Left cardiac atrium (tissue), 4 donors: ENCODE measurements around the gene LGR4. TPM values are rescaled to one million over a fixed set of nuclear protein-coding genes. Genes with fewer than 3 reads are reported as not detected.

Source experiments
- ATAC-seq, 2 donors: fragments of 200-7000 bp; cut with Tn5 transposase; one replicate each; pipeline ENCODE4 v1.9.1; 2020; ENCODE audit warnings: mild to moderate bottlenecking in 2 of 2, moderate library complexity in 2 of 2
- DNase-seq: peaks from one replicate; pipeline ENCODE4 v3.0.0-alpha.2; 2020
- intact Hi-C, 2 donors: fragments of 100-400 bp; cut with DNase I; formaldehyde crosslinking; loops; one replicate each; pipeline versions ENCODE4 v1.14.1 to v1.15.1; 2022 to 2023
- total RNA-seq, 2 donors: library from RNA; stranded (reverse); fragmentation: NEBNext Ultra II Directional; extraction: Animal tissue kit (Norgen Biotek cat#: 25700); gene quantifications; one replicate each; pipeline ENCODE4 v1.2.1, GENCODE V29; 2021
- donor health status: DM: no; HTN: yes; CAD: no.
- donor health status: DM: no; HTN: yes; CAD: no; lungs with severe emphysema.
- donor health status: DM: yes; HTN: yes; CAD: no.
- donor health status: Dilated cardiomyopathy.

The LGR4 gene
- total RNA-seq, 2 donors from 2014 or later, result 29.0 to 33.3 TPM

DNA sequence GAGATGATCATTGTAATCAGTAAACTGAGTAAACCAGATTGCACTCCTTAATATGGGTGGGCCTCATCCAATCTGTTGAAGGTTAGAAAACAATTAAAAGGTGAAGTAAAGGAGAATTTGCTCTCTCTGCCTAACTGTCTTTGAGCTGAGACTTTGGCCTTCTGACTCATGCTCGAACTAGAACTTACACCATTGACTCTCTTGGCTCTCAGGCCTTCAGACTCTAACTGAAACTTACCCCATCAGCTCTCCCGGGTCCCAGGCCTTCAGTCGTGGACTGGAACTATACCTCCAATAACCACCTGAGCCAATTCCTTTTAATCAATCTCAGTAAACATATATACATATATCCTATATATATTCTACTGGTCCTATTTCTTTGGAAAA, 34.0 kb downstream of the LGR4 start:
- intact Hi-C loops, result no loop called here
- DNase-seq (no peak), ATAC-seq (no peak)

DNA sequence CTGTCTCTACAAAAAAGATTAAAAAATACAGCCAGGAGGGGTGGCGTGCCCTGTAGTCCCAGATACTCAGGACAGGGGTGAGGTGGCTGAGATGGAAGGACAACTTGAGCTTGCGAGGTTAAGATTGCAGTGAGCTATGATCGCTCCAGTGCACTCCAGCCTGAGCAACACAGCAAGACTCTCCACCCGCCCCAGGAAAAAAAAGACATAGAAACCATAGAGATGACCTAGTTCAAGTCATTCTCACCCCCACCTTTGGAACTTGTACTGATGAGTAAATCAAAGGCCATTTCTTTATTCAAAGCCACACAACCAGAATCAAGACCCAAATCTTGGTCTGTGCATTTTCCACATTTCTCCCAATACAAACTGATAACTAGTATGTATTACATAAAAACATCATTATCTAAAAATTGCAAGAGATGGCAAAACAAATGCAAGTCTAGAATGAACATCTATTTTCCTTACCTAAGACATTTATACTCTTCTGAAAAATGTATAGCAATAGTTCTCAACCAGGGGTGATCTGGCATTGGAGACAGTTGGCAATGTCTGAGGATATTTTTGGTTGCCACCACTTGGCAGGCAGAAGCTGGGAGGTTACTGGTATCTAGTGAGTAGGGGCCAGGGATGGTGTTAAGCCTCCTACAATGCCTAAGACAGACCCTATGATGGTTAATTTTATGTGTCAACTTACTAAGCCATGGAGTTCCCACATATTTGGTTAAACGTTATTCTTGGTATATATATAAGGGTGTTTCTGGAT, 34.6 kb downstream of the LGR4 start:
- ATAC-seq, result peak in 1 of 2 donors; percentile 46
- intact Hi-C loops, result no loop called here

DNA sequence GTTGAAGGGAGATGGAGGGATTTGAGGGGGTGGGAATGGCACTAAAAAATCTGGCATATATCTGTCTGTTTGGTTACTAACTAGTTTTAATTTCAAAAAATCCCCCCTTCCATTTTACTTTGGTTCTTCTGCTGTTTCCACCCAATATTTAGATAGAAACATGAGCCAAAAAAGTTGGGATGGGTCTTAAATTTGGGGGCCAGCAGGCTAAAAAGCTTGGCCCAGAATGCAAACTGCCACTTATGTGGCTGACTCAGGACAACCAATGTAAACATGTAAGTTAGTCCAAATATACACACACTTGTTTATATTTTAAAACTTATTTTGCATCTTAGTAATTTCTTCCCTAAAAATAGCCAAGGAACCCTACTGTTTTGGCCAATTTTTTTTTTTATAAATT, 35.7 kb downstream of the LGR4 start:
- ATAC-seq (no peak), DNase-seq (no peak)
- intact Hi-C loops, result no loop called here

More for the DNA sequence above, 34.6 kb downstream of the LGR4 start:
- no peak for DNase-seq

DNA sequence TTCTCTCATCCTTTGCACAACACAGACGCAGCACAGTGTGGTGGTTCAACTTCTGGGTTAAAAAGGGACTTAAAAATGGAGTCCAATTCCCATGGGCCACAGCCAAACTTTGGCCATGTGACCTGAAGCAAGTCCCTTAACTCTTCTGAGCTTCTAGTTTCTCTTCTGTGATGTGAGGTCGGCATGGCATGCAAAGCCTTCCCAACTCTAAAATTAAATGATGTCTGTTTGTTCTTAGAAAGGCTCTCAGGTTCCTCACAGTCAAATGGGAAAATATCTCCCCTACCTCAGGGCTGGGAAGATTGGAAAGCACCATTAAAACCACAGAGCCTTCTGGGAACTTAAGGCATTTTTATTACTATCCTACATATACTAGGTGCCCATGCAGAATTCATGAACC, 38.8 kb downstream of the LGR4 start:
- intact Hi-C loops, result no loop called here
- DNase-seq, result no peak
- no peak for ATAC-seq

DNA sequence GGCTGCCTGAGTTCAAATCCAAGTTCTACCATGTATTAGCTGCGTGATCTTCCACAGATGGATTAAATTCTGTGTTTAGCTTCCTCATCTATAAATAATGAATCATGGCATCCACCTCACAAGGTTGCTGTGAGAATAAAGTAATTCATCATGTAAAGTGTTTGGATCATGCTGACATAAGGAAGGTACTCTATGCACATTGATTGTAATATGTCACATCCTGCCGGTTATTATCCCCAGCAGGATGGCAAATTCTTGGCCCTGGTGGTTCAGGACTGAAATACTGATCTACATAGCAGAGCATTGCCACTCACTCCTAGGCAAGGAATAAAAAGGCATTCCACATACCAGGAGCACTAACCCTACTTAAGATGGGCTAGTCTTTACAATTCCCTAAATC, 40.8 kb downstream of the LGR4 start:
- ATAC-seq, result no peak
- intact Hi-C loops, result no loop called here
- no peak for DNase-seq

DNA sequence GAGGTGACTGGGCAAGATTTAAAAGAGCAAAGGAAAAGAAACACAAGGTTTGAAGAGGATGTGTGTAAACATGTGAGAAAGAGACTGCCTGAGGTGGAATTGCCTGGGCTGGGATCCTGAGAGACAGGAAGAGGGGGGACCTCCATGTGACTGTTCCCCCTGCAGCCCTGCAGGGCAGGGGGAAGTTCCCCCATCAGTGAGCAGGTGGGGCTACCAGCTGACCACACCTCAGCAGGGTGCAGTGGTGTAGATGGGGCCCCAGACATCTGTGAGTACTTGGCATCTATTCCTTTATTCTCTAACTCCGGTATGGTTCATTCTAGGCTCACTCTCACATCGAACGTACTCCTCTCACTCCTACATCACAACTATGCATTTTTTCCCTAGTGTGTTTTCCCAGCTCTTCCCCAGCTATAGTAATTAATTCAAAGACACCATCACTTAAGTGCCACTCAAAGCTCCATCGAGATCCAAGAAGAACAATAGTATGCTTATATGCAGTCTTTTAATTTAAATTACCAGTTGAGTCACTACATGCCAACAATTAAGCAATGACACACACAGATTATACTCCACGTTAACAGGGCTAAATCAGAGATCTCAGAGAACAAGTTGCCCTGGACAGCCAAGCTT, 42.7 kb downstream of the LGR4 start:
- peak in 1 of 2 donors; percentile 15 for ATAC-seq
- intact Hi-C loops, result no loop called here

DNA sequence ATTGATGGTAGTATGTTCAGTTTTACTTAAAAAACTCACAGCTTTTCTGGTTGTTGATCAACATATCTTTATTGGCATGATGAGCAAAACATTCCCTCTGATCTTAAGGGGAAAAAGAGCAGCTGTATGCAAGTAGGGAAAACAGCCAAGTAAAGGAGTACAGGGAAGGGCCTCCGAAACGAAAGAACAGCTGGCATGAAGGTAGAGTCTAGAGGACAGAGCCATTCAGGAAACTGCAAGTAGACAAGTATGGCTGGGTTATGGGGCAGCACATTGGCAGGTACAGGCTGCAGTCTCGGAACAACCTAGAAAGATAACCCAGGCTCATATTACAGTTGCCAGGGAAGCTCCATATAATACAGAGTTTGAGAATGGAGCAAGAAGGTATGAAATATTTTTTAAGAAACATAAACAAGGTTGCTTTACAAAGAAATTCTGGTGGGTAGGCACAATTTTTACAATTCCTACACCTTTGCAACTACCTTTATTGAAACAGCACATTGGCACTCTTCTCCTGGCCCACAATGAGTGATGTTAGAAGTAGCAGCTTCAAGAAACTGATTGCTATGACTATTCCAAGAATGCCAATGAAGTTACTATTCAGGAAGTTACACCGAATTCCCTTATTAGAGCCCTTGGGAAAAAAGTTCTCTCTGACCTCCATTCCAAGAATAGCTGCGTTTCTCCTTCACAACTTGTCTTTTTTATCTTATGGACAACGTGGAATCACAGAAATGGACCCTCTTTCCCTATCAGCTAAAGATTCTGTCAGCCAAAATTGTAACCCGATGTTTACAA, 45.2 kb downstream of the LGR4 start:
- DNase-seq, result no peak
- intact Hi-C loops, result no loop called here
- peak in 1 of 2 donors; percentile 27 for ATAC-seq

More for the DNA sequence above, 42.7 kb downstream of the LGR4 start:
- no peak for DNase-seq

DNA sequence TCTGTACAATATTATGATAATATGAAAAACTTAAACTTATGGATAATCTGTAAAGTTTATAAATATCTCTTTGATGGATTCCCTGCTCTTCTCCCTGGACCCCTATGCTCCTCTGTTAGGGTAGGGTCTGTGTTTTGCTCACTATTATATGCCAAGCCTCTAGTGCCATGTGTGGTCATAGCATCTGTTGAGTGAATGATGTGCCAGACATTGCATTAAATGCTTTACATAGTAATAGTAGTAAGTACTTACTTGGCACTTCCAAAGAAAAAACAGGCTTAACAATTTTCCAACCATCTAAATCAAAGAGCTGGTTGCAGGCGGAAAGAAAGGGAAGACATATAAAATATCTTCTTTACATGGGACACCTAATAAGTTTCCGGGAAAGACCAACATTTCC, 46.8 kb downstream of the LGR4 start:
- no peak for DNase-seq
- ATAC-seq, result no peak
- intact Hi-C loops, result no loop called here

DNA sequence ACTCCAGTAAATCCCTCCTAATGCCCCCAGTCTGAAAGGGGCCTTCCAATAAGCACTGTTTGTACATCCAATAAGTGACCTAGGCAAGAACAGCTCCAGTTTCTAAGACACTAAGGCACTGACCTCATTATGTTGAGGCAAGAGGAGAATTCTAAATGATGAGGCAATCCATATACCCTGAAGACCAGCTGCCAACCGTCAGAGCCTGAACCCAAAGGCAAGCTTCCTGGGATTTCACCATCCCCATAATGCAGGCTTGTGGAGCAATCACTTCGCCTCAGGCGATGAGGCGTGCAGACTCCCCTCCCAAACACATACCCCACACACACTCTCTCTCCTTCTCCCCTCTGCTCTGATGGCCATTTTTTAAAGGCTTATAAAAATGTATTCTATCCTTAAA, 49.5 kb downstream of the LGR4 start:
- ATAC-seq (peak; percentile 74 to 87), DNase-seq (peak; percentile 75)
- intact Hi-C loops, result no loop called here

DNA sequence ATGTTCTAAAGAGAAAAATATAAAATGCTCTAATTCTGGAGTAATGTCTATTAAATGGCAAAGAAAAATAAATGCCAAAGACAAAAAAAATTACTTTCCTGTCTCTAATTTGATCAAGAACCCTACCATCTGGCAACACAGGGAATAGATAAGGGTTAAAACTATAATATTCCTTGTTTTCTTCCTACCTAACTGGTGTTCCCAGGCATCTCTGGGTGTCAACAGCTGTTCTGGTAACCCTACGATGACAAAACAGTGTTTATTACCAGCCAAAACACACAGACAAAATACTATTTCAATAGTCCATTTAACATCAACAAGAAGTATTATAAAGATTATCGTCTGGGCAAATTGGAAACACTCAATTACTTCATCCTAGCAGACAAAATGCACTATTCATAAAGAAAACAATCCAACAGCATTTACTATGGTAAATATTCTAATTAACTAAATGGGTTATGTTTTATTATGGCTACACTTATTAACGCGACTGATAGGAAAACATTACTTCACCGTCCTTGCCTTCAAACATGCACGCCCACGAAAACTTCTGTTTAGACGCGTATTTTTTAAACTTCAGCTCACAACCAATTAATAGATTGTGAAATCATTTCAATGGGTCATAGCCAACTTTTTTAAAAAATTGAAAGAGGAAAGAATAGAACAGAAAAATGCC, 50.6 kb downstream of the LGR4 start:
- ATAC-seq (peak; percentile 36 to 41), DNase-seq (no peak)
- intact Hi-C loops, result no loop called here

DNA sequence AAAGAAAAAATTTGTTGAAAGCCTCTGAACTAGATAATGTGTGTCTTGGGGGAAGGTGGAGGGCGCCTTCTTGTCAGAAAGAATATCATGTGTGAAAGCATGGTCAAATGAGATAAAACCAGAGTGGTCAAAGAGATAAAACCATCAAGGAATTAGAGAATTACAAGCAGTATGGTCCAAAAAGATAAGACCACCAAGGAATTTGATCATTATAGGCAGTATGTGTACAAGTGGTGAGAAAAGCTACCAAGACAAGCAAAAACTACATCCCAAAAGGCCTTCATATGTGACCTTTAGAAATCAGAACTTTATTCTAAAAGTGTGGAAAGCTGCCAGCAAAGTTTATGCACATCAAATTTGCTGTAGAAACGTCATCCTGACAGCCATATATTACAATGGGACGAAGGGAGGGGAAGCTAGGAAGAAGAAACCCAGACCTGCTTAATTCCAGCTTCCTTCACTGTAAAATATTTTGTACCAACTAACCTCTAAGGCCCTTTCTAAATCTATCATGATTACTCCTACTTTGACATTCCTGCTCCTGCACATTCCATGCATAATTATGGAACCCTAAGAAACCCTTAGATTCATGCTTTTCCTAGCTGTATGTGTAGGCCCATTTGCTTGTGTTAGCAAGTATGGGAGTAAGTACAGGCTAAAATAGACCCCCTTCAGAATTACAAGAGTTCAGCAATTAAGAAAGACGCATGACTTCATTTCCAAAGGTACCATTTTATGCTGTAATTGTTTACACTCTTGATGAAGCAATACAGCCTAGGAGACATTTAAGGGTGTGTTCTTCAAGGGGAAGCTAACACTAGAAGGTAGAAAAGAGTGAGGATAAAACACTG, 51.6 kb downstream of the LGR4 start:
- intact Hi-C loops, result no loop called here
- no peak for DNase-seq
- ATAC-seq, result no peak

DNA sequence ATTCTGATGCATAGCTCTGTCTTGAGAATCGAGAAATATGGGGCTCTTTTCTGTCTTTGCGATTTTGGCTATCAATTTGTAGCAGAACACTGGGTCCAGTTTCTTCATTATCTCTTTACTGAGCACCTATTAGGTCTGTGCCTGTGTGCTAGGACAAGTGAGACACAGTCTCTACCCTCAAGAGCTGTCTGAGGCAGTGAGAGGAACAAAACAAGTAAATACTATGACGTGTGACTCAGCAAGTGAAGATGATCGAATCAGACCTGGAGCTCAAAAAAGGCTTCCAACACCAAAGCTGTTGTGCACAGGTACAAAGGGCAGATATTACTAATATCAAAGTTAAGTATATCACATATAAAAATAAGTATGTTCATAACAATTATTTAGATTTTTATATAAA, 52.4 kb downstream of the LGR4 start:
- DNase-seq (no peak), ATAC-seq (no peak)
- intact Hi-C loops, result no loop called here

DNA sequence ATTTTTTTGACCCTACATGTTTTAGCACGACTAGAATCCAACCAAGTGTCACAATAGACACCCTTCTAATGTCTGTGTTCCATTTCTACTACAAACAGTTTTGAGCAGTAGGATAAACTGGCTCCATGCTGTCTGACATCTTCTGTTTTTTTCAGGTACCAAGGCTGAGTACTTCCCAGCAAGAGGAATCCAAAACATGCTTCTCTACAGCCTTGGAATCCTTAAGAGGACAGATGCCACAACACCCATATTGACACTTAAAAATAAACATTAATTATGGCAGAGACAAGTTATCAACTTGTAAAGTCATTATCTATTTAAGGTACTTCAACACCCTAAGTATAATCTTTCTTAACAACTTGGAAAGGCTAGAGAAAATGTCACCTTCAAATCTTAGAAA, 54.2 kb downstream of the LGR4 start:
- ATAC-seq (no peak), DNase-seq (no peak)
- intact Hi-C loops, result no loop called here

DNA sequence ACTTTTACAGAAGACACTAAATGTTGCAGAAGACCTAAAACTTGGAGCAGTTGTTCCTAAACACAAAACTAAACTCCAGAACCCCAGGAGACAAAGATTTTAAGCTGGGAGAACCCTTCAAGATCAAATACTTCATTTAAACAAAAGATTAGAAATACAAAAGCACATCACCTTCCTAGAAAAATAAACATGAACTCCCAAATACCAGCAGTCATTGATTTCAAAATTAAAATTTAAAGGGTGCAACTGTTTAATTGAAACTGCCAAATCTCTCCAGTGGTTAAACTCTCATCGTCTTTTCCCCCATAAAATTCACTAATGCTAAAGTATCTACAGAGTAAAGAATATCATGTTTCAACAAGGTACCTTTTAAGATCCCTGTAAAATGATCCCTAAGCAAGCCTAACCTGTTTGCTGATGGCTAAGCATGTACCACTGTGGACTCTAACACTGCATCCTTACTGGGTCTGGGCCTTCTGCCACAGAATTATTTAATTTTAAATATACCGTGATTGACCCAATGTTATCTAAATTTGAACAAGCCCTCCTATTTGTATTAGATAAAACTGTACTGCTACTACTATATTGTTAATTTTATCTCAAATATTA, 55.9 kb downstream of the LGR4 start:
- DNase-seq (no peak), ATAC-seq (no peak)
- intact Hi-C loops, result no loop called here

DNA sequence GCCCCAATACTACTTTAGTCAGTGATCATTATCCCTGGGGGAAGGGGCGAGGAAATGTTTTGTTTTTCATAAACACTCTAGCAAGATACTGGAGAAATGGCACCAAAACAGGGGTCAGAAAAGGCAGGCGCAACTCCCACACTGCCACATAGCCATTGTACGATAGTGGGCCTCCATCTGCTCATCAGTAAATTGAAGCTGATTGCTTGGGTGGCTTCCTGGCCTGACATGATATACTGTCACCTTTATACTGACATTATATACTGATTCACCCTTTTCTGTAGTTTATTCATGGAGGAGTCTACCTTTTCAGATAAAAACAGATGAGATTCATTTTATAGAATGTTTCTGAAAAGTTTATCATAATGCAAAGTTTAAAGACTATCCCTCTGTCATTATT, 57.9 kb downstream of the LGR4 start:
- ATAC-seq (no peak), DNase-seq (no peak)
- intact Hi-C loops, result no loop called here

DNA sequence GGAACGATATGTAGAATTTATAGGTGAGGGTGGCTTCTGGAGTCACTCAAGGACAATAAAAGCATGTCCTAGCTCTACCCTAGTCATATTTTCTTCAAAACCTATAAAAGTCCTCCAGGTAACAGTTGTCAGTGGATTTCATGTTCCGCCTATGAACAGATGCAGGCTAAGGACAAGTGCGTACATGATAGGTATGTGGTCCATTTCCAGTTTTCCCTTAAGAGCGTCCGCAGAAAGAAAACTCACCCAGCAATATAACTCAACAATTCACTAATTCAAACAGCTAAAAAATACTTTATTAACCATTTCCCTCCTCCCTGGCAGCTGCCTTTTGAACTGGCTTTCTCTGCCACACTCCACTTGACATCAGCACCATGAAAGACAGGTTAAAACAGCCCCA, 59.4 kb downstream of the LGR4 start:
- DNase-seq (no peak), ATAC-seq (no peak)
- intact Hi-C loops, result no loop called here

DNA sequence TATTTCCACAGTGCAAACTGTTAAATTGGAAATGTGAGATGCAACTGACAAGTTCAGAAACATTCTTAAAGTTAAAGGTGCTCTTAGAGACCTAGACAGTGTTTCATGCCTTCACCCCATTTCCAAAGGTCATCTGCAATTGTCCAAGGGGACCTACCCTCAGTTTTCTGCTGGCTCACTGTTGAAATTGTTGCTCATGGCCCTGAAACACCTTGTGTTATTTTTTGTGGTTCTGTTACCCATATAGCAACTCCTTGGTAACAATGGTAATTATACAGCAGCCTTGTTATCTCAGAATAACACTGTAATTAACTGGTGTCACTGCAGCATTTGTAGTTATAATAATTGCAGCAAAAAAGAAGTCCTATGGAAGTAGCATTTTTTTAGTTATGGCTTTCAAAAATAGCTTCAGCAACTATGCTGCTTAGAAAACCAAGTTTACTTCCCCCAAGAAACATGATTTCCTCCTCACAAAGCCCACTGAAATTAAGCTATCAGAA, 60.3 kb downstream of the LGR4 start:
- no peak for DNase-seq
- intact Hi-C loops, result no loop called here
- no peak for ATAC-seq

DNA sequence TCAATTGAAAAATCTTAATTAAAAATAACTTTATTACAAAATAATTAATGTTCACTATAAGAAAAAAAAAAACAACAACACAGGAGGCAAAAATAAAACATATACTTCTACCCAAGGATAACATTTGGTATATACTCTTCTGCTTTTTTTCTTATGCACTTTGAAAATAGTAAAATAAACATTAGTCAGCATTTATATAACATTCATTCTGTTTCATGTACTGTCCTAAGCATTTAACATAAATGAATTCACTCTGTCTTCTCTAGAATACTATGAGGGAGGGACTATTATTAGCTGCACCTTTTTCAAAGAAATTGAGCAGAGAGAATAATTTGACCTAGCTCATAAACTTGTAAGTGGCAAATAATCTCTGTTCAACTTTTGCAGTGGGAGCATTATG, 61.3 kb downstream of the LGR4 start:
- ATAC-seq (no peak), DNase-seq (no peak)
- intact Hi-C loops, result no loop called here
